Measurements from ENCODE around the gene ZNF22.

Gene ZNF22

GRCh38 chr10:44971434-44971833 is 29.3 kb upstream of the ZNF22 start:
- no peak overlapping the region for H3K27ac Mint-ChIP-seq
- DNase-seq (ENCODE audit: low spot score in 2 of 2) (no peak), ATAC-seq (no peak)
- H3K36me3 Mint-ChIP-seq: no peaks in the 10 kb centered on the region
- no peak overlapping the region for H3K4me3 Mint-ChIP-seq
- peaks cover 38% of the 10 kb centered on the region for H3K4me1 Mint-ChIP-seq
- no peaks in the 10 kb centered on the region for H3K9me3 Mint-ChIP-seq

DNA sequence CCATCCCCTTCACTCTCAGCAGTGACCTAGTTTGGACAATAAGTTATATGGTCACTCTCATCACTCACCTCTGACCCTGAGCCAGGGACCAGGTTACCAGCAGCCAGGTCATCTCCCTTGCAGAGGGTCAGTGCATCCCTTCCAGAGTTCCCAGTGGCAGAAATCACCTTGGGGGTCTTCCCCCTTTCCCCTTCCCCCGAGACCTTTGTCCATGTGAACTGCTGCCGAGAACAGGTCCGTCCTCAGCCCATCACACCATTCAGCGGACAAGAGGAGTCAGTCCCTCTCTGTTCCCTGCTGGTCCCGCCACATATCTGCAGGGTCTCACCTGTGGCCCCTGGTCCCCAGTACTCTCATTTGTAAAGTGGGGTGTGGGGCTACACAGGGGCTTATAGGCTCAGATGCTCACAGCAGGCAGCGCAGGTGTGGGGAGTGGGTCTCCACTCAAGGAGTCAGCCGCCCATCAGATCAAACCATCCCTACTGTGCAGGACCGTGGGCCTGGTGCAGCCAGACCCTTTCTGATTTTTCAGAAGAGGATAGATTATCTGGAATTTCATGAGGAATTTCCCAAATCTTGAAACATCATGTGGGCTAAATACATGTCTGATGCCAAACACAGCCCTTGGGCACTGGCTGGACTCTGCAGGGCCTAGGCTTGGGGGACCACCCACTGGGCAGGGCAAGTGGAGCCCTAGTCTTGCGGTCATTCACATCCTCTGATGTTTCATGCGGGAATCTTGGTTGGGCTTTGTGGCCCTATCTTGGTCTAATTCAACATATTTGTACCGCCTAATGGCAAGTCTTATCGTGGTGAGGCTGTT is 28.6 kb upstream of the ZNF22 start:
- DNase-seq (ENCODE audit: low spot score in 2 of 2) (no peak), ATAC-seq (no peak)
- H3K27ac Mint-ChIP-seq: no peak overlapping the region
- H3K4me3 Mint-ChIP-seq: no peak overlapping the region
- peaks cover 37% of the 10 kb centered on the region for H3K4me1 Mint-ChIP-seq
- no peaks in the 10 kb centered on the region for H3K9me3 Mint-ChIP-seq
- H3K36me3 Mint-ChIP-seq: no peaks in the 10 kb centered on the region

GRCh38 chr10:44972874-44973306 is 27.8 kb upstream of the ZNF22 start:
- Mint-ChIP-seq H3K36me3 (no peaks in the 10 kb centered on the region), H3K4me1 (peaks cover 30% of the 10 kb centered on the region), H3K4me3 (no peak overlapping the region), H3K9me3 (no peaks in the 10 kb centered on the region), H3K27ac (no peak overlapping the region)
- DNase-seq (ENCODE audit: low spot score in 2 of 2) (no peak), ATAC-seq (no peak)

DNA sequence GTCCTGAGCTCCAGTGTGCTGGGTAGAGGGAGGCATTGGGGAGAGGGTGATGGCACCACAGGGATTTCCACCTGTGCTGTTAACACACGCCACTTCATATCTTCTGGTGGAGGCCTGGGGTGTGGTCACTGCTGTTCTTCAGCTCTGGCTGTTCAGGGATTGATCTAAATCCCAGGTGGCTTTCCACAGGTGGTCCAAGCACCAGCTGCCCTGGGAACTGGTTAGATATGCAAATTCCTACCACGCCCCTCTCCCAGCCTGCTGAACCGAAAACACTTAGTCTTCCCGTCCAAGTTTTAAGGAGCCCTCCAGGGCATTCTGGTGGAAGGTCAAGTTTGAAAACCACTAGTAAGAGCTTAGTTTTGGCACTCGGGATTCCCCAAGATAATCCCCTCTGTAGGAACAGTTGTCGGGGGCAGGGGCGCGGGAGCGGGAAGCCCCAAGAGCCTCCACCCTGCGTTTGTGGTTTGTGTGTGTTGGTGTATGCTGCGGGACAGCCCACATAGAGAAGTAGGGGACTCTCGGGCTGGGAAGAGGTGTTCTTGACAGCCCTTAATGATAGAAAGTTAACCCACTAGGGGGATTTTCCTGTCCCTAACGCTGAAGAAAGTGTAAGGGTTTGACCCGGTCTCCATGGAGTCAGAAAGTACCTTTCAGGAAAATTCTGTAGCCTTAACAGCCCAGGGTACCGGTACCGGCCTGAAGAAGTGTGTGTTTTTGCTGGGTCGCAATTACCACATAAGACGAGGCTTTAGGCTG is 27.2 kb upstream of the ZNF22 start:
- ATAC-seq (no peak), DNase-seq (ENCODE audit: low spot score in 2 of 2) (no peak)
- H3K4me1 Mint-ChIP-seq: peaks cover 24% of the 10 kb centered on the region
- H3K36me3 Mint-ChIP-seq: no peaks in the 10 kb centered on the region
- peak overlapping the region; percentile 52 for H3K27ac Mint-ChIP-seq
- no peaks in the 10 kb centered on the region for H3K9me3 Mint-ChIP-seq
- peak overlapping the region; percentile 57 for H3K4me3 Mint-ChIP-seq

DNA sequence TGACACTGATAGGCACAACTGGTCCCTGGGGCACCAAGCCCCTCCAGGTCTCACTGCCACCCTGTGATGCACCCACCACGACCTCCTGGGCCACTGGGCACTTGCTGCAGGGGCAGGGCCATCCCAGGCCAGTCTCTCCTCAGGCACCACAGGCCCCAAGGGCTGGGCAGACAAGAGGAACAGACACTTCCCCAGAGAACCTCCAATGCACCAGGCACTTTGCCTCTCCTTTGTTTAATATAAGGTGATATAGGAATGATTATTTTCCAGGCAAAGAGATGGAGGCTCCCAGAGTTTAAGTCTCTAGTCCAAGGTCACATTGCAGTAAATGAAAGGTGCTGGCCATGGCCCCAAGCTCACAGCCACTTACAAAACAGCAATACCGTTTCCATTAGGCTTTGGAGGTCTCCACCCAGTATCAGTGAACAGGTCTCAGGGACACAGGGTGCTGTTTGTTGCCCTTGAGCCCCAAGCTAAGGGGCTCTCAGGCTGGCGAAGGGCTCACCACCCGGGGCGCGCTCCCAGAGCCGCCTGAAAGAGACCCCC is 26.6 kb upstream of the ZNF22 start:
- Mint-ChIP-seq H3K27ac (peak overlapping the region; percentile 52), H3K9me3 (no peaks in the 10 kb centered on the region), H3K4me1 (peaks cover 17% of the 10 kb centered on the region), H3K4me3 (peak overlapping the region; percentile 57), H3K36me3 (no peaks in the 10 kb centered on the region)
- DNase-seq (ENCODE audit: low spot score in 2 of 2): no peak
- ATAC-seq: no peak

- H3K4me1 Mint-ChIP-seq: peaks cover 10% of the 10 kb centered on the region
- peak overlapping the region; percentile 57 for H3K4me3 Mint-ChIP-seq
- H3K36me3 Mint-ChIP-seq: no peaks in the 10 kb centered on the region
- DNase-seq (ENCODE audit: low spot score in 2 of 2) (peak; percentile 77 to 88), ATAC-seq (peak; percentile 91)
- no peaks in the 10 kb centered on the region for H3K9me3 Mint-ChIP-seq
- H3K27ac Mint-ChIP-seq: peak overlapping the region; percentile 52
Measured at GRCh38 chr10:44974628-44975430, 25.9 kb upstream of the ZNF22 start.

- no peak for DNase-seq (ENCODE audit: low spot score in 2 of 2)
- H3K27ac Mint-ChIP-seq: no peak overlapping the region
- H3K36me3 Mint-ChIP-seq: no peaks in the 10 kb centered on the region
- H3K4me1 Mint-ChIP-seq: peaks cover 8% of the 10 kb centered on the region
- peak overlapping the region; percentile 57 for H3K4me3 Mint-ChIP-seq
- H3K9me3 Mint-ChIP-seq: no peaks in the 10 kb centered on the region
- no peak for ATAC-seq
Measured at GRCh38 chr10:44975431-44976331, 25.0 kb upstream of the ZNF22 start.

DNA sequence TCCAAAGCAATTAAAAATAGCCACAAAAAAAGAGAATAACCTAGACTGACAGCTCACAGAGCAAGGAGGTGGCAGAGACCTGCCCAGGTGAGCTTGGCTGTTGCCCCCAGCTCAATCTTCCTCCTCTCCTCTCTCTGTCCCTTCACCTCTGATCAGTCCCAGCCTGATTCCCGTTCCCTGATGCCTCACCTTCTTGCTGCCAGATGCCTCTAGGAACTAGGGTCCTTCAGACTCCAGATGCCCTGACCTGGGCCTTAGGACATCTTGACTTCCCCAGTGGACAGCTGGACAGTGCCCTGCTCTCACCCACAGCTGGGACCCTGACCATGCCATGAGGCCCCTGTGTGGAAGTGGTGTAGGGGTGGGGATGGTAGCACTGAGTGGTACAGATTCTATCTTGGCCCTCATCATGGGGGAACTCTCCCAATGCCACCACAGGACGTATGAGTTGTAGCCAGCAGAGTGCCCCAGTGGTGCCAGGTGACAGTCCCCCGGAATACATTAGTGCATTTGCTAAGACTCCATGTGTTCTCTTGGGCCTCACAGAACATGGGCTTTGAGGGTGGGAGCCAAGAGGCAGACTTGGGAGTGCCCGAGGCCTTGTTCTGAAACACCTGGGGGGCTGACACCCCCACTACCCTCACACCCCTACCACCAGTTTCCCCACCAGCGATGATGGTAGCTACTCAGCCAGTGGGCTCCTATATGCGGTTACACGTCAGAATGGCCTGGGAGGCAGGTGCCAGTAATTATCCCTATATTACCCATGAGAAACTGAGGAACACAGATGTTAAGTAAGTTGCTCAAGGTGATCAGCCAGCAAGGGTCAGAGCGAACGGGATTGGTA is 24.1 kb upstream of the ZNF22 start:
- H3K4me3 Mint-ChIP-seq: no peak overlapping the region
- H3K9me3 Mint-ChIP-seq: no peaks in the 10 kb centered on the region
- H3K4me1 Mint-ChIP-seq: peaks cover 8% of the 10 kb centered on the region
- peak overlapping the region; percentile 58 for H3K27ac Mint-ChIP-seq
- ATAC-seq: no peak
- no peaks in the 10 kb centered on the region for H3K36me3 Mint-ChIP-seq
- DNase-seq (ENCODE audit: low spot score in 2 of 2): no peak

DNA sequence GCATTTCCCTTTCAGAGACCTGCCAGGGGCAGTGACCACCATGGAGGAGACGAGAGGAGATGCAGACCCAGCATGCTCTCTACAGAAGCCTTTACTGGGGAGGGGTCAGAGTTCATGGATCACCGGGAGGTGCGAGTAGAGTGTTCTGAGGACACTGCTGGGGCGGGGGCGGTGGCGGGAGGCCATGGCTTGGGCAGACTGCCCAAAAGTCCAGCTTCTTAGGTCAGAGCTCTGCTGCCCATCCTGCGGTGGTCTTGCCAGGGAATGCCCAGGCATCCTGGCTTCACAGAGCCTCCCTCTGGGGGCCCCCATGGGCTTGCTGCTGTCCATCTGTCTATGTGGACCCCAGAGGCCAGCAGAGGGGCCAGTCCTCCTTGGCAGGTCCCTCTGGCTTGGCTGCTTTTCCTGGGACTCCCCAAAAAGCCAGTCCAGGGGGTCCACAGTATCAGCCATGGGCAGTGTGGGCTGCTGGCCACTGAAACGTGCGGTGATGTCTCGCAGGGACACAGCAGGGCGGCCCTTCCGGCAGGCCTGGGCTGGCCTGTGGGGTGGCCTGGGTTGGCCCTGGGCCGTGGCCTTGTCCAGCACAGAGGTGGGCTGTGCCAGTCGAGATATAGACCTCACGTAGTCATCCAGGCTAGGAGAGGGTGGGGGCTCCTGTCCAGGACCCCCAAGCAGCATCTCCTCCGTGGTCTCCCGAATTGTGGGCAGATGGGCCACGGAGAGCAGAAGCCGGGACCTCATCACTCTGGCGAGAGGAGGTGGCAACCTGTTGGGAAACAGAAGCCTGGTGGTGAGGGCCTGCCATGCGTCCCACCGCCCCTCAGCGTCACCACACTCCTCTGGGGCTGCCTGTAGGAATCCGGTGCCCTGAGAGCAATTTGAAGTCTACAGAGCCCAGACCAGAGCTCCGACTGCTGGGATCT is 23.2 kb upstream of the ZNF22 start:
- peaks cover 8% of the 10 kb centered on the region for H3K4me1 Mint-ChIP-seq
- no peaks in the 10 kb centered on the region for H3K36me3 Mint-ChIP-seq
- no peaks in the 10 kb centered on the region for H3K9me3 Mint-ChIP-seq
- no peak overlapping the region for H3K4me3 Mint-ChIP-seq
- DNase-seq (ENCODE audit: low spot score in 2 of 2) (no peak), ATAC-seq (no peak)
- peak overlapping the region; percentile 58 for H3K27ac Mint-ChIP-seq

- Mint-ChIP-seq H3K9me3 (no peaks in the 10 kb centered on the region), H3K4me1 (peaks cover 7% of the 10 kb centered on the region), H3K27ac (no peak overlapping the region), H3K4me3 (no peak overlapping the region), H3K36me3 (no peaks in the 10 kb centered on the region)
- ATAC-seq (no peak), DNase-seq (ENCODE audit: low spot score in 2 of 2) (no peak)
Measured at GRCh38 chr10:44978213-44978569, 22.5 kb upstream of the ZNF22 start.

DNA sequence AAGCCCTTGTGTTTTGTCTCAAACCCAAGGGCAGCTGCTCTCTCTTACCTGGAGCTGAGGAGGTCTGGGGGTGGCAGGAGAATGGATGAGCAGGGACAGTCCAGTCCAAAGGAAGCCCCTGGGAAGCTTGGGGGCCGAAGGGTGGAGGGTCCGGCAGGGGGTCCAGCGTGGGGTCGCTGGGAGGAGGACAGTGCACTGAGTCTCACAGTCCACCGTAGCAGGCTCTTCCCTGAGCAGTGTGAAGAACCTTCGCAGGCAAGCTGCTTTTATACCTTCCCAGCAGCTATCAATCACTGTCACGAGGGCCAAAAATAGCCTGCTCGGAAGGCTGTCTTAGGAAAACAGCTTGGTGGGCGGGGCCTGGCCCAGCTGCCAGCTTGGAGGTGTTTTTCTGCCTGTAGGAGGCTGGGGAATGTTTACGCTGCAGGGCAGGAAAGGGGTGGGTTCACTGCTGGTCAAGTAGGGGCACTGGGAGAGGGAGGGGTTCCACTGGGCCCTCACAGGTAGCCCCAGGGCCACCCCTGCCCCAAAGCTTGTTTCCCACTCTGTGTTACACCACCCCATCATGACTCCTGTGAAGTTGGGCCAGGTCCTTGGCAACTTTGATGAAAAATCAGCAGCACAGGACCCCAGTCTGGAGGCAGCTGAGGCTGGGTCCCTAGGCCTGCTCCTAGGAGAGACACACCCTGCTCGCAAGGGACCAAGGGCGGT is 22.0 kb upstream of the ZNF22 start, which contains the start of gene DEPP1:
DEPP1 (minus strand) TSS at position 240 of the 711 bp plus-strand sequence. CDS start 779 bp downstream, outside the sequence.
- Mint-ChIP-seq H3K9me3 (no peaks in the 10 kb centered on the region), H3K36me3 (no peaks in the 10 kb centered on the region), H3K27ac (no peak within 1 kb of the TSS), H3K4me3 (no peak within 1 kb of the TSS), H3K4me1 (peaks cover 1% of the 10 kb centered on the region)
- no peak for ATAC-seq
- no peak for DNase-seq (ENCODE audit: low spot score in 2 of 2)
